Measurements from ENCODE around the gene CHD2.

Gene CHD2

DNA sequence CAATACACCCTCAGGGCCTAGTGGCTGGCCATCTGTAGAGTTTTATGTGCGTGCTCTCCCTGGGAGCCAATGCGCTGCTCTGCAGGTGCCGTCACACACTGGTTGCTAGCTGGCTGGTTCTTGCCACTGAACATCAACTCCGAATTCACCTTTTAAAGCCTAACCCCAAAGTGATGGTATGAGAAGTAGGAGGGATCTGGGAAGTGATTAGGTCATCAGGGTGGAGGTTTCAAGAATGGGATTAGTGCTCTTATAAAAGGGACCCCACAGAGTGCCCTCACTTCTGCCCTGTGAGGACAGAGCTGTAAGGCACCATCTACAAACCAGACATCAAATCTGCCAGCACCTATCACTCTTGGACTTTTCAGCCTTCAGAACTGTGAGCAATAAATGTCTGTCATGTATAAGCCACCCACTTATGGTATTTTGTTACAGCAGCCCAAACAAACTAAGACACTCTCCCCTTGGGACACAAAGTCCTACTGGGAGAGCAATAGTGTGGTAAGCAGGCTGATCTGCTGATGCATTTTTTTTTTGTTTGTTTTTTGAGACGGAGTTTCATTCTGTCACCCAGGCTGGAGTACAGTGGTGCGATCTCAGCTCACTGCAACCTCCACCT is 168.6 kb downstream of the CHD2 start:
- no peak for DNase-seq (ENCODE audit: low read depth in 2 of 2)

DNA sequence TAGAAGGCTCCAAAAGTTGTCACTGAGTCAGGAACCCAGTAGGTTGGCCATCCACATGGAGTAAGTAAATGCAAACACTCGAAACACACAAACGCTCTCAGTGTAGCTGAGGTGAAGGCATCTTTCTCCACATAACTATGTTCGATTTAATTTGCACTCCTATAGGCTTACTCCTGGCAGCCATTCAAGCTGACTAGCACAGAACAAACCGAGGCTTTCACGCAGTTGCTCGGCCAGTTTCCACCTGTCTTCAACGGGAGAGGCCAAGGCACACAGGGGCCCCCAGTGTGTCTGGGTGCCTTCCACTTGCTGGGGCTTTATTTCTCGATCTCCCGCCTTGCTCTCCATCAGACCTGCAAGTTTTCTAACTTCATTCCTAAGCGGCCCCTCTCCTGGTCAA is 170.0 kb downstream of the CHD2 start:
- no peak for DNase-seq (ENCODE audit: low read depth in 2 of 2)

GRCh38 chr15:93070551-93071296 is 170.6 kb downstream of the CHD2 start:
- DNase-seq (ENCODE audit: low read depth in 2 of 2), result no peak

- no peak for DNase-seq (ENCODE audit: low read depth in 2 of 2)
Observed at GRCh38 chr15:93071469-93071936, 171.4 kb downstream of the CHD2 start.

GRCh38 chr15:93072011-93072410 is 171.9 kb downstream of the CHD2 start:
- no peak for DNase-seq (ENCODE audit: low read depth in 2 of 2)

DNA sequence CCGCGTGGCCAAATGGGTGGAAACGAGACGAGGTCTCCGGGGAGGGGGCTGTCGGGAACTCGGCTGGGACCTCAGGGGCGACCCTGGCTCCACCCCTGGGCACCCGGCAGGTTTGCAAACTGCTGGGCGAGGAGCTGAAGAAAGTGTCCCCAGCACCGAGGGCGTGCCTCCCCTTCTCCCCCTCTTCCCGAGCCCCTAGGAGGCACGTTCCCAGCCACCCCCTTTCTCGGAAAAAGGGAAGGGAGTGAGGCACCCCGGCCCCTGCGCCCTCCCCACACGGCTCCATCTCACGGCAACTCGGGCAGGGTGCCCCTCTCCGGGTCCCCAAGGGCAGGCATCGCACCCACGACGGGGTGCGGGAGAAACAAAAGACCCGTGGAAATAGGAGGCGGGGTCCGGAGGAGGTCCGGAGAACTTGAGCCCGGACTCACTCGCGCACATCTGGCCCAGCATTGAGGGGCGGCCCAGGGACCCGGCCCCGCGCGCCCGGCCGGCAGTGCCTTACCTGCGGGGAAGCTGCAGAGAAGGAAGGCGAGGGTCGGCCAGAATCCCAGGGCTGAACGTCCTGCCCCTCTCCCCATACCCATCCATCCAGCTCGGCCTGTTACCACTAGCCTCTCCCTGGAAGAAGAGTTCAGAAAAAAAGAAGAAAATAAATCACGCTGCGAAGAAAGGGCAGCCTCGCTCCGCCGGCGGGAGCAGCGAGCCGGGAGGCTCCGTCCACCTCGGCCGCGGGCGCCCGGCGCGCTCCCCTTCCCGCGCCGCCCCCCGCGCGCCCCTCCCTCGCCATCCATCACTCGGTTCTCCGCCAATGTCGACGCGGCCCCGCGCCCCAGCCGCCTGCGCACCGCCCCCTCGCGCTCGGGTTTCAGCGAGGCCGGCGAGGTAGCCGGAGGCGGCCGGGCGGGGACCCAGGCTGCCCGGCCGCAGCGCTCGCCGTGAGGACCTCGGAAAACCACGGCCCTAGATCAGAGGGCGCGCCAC is 172.6 kb downstream of the CHD2 start:
- no peak for DNase-seq (ENCODE audit: low read depth in 2 of 2)

- DNase-seq (ENCODE audit: low read depth in 2 of 2), result no peak
Observed at GRCh38 chr15:93073465-93073952, 173.4 kb downstream of the CHD2 start.

DNA sequence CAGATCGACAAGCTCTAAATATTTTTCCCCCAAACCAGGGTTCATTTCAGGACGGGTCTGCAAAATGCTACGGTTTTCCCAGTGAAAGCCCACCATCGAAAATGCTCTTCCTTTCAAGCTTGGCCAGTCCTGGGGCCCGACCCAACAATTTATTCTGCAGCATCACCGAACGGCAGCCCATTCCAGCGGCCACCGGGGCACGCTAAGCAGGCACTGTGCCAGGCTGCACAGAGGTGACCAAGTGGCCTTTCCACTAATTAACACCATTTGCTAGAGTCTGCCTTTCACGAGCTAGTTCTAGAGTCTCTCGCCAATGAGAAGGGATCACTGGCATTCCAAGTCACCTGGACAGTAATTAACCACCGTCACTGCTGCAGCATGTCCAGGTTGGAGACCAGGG is 174.5 kb downstream of the CHD2 start:
- no peak for DNase-seq (ENCODE audit: low read depth in 2 of 2)

- no peak for DNase-seq (ENCODE audit: low read depth in 2 of 2)
Observed at GRCh38 chr15:93076217-93076616, 176.1 kb downstream of the CHD2 start.

- no peak for DNase-seq (ENCODE audit: low read depth in 2 of 2)
Observed at GRCh38 chr15:93076875-93077274, 176.8 kb downstream of the CHD2 start.
